Dendritic cell treated with granulocyte-macrophage colony-stimulating factor and Interleukin-4, amounts not matched to agents 40 ng/mL and 50 ng/mL, for 4 days (primary cell): ENCODE measurements around the gene RFX7.

Experiments
- H3K27ac Mint-ChIP-seq: one replicate; pipeline ENCODE4 v1.8.0; 2022; ENCODE audit warnings: mild to moderate bottlenecking, mixed read lengths
- H3K27me3 Mint-ChIP-seq: one replicate; pipeline ENCODE4 v1.8.0; 2022; ENCODE audit warnings: mild to moderate bottlenecking, mixed read lengths
- H3K36me3 Mint-ChIP-seq: one replicate; pipeline ENCODE4 v1.8.0; 2022; ENCODE audit warnings: low read depth, mixed read lengths
- H3K4me1 Mint-ChIP-seq: one replicate; pipeline ENCODE4 v1.8.0; 2022; ENCODE audit warnings: low read depth, mixed read lengths
- H3K4me3 Mint-ChIP-seq: one replicate; pipeline ENCODE4 v1.8.0; 2022; ENCODE audit warnings: mild to moderate bottlenecking, moderate library complexity, mixed read lengths
- H3K9me3 Mint-ChIP-seq: one replicate; pipeline ENCODE4 v1.8.0; 2022; ENCODE audit warnings: mixed read lengths
- intact Hi-C: fragments of 100-400 bp; cut with micrococcal nuclease; formaldehyde crosslinking; loops from one replicate; pipeline ENCODE4 v1.15.0; 2022

The RFX7 gene

DNA sequence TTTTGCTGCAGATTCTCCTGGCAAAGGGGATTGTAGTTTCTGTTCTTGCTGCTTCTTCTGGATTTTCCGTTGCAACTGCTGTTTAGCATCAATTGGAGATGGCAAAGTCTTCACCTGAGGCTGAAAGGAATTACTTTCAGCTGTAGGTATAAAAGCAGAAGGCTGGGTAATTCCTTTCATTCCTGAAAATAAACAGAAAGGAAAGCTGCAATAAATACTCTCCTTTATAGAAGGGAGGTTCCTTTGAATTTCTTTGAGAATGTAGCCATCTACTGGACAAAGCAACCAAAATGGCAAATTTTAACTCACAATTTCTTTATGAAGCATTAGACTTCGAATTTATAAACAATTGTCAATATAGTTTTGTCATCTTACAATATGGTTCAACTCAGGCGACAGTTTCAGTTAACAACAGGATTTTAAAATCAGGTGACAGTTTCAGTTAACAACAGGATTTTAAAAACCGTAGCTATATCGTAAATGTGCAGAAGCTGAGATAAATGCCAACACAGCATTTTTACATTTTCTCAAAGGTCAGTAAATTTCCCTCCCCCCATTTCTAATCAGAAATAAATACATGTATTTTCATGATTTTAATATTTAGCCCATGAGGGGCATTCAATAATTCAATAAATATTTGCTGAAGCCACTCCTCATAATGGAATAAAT is 145.3 kb downstream of the RFX7 start:
- H3K27ac Mint-ChIP-seq = no peak overlapping the region
- no peaks in the 10 kb centered on the region for H3K9me3 Mint-ChIP-seq
- intact Hi-C loops = no loop called here
- H3K4me1 Mint-ChIP-seq = no peaks in the 10 kb centered on the region
- no peaks in the 10 kb centered on the region for H3K27me3 Mint-ChIP-seq
- peaks cover 46% of the 10 kb centered on the region for H3K36me3 Mint-ChIP-seq
- H3K4me3 Mint-ChIP-seq = no peak overlapping the region

DNA sequence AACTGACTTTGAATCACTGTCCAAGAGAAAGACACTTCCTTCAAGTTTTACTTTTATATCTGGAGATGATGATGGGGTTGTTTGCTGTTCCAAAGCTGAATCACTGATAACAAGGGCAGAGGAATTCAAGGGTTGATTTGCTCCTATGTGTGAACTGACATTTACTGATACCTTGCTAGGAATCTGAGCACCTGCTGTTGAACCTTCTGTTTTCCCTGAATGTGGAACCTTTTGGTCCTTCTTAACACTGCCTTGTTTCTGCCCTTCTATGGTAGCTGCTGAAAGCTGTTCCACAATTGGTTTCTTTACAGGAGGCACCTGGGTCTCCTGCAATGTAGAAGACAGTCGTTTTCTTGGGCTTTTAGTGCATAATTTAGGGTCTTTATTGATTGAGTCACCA is 148.3 kb downstream of the RFX7 start:
- Mint-ChIP-seq H3K4me3 (no peak overlapping the region), H3K9me3 (no peaks in the 10 kb centered on the region), H3K27me3 (no peaks in the 10 kb centered on the region), H3K27ac (no peak overlapping the region), H3K4me1 (no peaks in the 10 kb centered on the region), H3K36me3 (peaks cover 40% of the 10 kb centered on the region)
- intact Hi-C loops = no loop called here

DNA sequence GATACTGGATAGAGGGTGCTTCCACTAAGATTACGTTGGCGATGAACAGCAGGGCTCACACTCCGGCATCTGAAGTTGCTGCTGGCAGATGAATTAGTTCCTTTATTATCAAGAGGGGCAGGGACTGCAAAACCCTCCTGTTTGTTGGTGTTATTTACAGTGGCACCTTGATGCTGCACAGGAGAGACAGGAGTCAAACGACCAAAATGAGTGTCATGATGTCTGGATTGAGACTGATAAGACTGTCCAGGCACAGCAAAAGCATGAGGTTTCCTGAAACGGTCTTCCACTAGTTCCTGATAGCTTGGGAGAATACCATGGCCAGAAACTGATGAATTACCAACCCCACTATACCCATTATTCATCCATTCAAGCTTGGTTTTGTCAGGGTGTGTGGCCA is 149.5 kb downstream of the RFX7 start:
- H3K27ac Mint-ChIP-seq = no peak overlapping the region
- H3K9me3 Mint-ChIP-seq = no peaks in the 10 kb centered on the region
- H3K27me3 Mint-ChIP-seq = no peaks in the 10 kb centered on the region
- no peaks in the 10 kb centered on the region for H3K4me1 Mint-ChIP-seq
- H3K4me3 Mint-ChIP-seq = no peak overlapping the region
- H3K36me3 Mint-ChIP-seq = peaks cover 40% of the 10 kb centered on the region
- intact Hi-C loops = no loop called here

DNA sequence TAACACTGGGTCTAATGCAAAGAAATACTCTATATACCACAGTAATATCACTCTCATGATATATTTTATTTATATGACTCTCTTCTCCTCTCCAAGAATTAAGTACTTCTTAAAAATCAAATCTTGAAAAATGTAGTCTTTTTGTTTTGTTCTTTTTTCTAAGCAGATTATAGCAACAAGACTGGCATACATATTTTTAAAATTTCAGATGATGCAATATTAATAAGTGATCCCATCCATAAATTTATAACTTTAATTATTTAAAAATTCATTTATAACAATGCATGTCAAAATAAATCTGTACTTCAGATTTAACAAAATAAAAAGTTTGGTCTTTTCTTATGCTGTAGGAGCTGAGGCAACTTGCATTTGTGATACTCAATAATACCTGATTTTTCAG is 155.3 kb downstream of the RFX7 start:
- Mint-ChIP-seq H3K4me3 (no peak overlapping the region), H3K4me1 (peaks cover 13% of the 10 kb centered on the region), H3K27me3 (no peaks in the 10 kb centered on the region), H3K36me3 (peaks cover under 1% of the 10 kb centered on the region), H3K9me3 (no peaks in the 10 kb centered on the region), H3K27ac (no peak overlapping the region)
- intact Hi-C loops = no loop called here

DNA sequence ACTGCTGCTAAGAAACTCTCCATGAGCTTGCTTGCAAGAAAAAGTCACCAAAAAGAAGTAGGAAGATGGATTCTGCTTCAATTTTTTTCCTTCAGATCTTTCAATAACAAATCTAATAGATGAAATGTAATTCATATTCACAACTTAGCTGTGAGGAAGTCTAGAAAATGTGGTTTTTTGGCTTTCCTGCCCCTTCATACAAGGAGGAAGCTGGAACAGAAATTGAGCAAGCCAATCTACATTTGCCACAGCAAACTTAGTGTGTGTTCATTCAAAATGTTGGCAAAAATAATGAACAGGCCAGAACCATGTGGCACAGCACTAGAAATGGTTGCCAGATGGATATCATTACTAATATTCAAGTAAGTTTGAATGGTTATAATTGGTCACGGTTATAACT is 157.1 kb downstream of the RFX7 start:
- no peaks in the 10 kb centered on the region for H3K27me3 Mint-ChIP-seq
- no peaks in the 10 kb centered on the region for H3K36me3 Mint-ChIP-seq
- intact Hi-C loops = no loop called here
- no peaks in the 10 kb centered on the region for H3K9me3 Mint-ChIP-seq
- H3K27ac Mint-ChIP-seq = no peak overlapping the region
- H3K4me3 Mint-ChIP-seq = no peak overlapping the region
- H3K4me1 Mint-ChIP-seq = peaks cover 13% of the 10 kb centered on the region

DNA sequence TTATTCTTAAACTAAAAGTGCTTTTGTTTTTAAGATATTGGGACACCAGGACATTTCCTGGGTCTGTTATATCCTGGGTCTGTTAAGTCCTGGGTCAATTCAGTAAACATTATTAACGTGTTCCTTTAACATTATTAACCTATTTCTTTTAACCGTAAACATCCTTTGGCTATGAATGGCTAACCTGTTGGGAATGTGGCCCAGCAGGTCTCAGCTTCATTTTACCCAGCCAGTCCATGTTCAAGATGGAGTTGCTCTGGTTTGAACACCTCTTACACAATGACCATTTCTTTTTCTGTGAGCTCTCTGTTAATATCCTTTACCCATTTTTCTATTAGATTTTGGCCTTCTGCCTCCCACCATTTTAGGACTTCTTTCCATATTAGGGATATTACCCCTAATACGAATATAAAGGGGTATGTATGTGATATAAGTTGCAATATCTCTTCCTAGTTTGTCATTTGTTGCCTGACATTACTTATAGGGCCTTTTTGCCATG is 161.4 kb downstream of the RFX7 start:
- intact Hi-C loops = no loop called here
- Mint-ChIP-seq H3K9me3 (no peaks in the 10 kb centered on the region), H3K27me3 (no peaks in the 10 kb centered on the region), H3K27ac (no peak overlapping the region), H3K36me3 (no peaks in the 10 kb centered on the region), H3K4me1 (peaks cover 6% of the 10 kb centered on the region), H3K4me3 (no peak overlapping the region)

DNA sequence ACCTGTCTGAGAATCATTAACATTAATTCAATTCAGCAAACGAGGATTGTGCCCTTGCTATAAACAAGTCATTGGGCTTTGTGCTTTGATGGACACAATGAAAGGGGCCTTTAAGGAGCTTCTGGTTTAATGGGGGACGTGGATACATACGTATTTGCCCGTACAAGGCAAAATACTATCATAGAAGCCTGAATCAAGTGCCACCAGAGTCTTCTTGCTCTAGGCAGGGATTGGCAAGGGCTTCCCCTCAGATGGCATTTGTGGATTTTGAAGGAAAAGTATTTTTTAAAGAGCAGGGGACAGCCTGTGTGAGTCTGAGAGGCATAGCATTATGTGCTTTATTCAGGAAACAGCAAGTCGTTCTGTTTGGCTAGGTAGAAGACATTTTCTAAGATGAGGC is 166.6 kb downstream of the RFX7 start:
- no peaks in the 10 kb centered on the region for H3K27me3 Mint-ChIP-seq
- no peak overlapping the region for H3K27ac Mint-ChIP-seq
- peaks cover 2% of the 10 kb centered on the region for H3K9me3 Mint-ChIP-seq
- intact Hi-C loops = no loop called here
- H3K4me3 Mint-ChIP-seq = no peak overlapping the region
- H3K4me1 Mint-ChIP-seq = no peaks in the 10 kb centered on the region
- no peaks in the 10 kb centered on the region for H3K36me3 Mint-ChIP-seq

DNA sequence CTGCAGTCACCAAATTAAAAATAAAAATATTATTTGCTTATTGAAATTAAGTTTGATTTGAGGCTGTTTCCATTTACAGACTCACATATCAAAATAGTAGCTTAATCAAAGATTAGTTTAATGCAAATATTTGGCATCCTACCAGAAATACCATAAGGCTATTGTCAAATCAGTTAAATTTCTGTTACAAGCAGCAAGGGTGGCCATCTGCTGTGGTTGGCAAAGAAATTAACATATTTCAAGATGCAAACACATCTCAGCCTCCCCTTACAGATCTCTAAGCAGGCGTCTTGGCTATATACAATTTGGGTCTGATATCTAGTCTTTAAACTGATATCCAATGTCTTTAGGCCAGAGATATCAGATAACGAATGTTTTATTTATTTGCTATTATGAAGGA is 167.0 kb downstream of the RFX7 start:
- no peaks in the 10 kb centered on the region for H3K4me1 Mint-ChIP-seq
- no peaks in the 10 kb centered on the region for H3K27me3 Mint-ChIP-seq
- H3K36me3 Mint-ChIP-seq = no peaks in the 10 kb centered on the region
- H3K9me3 Mint-ChIP-seq = peaks cover 6% of the 10 kb centered on the region
- H3K4me3 Mint-ChIP-seq = no peak overlapping the region
- intact Hi-C loops = no loop called here
- H3K27ac Mint-ChIP-seq = no peak overlapping the region

DNA sequence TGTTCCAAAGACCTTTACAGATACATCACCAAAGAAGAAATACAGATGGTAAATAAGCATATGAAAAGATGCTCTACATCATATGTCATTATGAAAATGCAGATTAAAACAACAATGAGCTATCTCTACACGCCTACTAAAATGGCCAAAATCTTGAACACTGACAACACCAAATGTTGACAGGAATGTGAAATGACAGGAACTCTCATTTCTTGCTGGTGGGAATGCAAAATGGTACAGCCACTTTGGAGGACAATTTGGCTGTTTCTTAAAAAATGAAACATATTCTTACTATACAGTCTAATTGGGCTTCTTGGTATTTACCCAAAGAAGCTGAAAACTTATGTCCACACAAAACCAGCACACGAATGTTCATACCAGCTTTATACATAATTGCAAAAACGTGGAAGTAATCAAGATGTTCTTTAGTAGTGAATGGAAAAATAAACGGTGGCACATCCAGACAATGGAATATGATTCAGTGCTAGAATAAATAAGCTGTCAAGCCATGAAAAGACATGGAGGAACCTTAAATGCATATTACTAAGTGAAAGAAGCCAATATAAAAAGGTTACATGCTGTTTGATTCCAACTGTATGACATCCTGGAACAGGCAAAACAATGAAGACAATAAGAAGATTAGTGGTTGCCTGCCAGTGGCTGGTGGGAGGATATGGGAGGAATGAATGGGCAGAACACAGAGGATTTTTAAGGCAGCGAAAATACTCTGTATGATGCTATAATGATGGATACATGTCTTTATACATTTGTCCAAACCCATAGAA is 169.0 kb downstream of the RFX7 start:
- H3K4me3 Mint-ChIP-seq = no peak overlapping the region
- intact Hi-C loops = no loop called here
- H3K4me1 Mint-ChIP-seq = no peaks in the 10 kb centered on the region
- no peaks in the 10 kb centered on the region for H3K36me3 Mint-ChIP-seq
- H3K27ac Mint-ChIP-seq = no peak overlapping the region
- peaks cover 20% of the 10 kb centered on the region for H3K9me3 Mint-ChIP-seq
- H3K27me3 Mint-ChIP-seq = no peaks in the 10 kb centered on the region

DNA sequence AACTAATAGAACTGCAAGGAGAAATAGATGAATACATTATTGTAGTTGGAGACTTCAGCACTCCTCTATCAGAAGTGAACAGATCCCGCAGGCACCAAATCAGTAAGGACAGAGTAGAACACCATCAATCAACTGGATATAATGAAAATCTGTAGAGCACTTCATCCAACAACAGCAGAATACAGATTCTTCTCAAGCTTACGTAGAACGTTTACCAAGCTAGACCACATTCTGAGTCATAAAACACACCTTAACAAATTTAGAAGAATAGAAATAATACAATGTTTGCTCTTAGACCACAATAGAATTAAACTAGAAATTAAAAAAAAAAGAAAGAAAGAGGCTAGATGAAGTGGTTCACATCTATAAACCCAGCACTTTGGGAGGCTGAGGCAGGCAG is 179.5 kb downstream of the RFX7 start:
- intact Hi-C loops = no loop called here
- no peaks in the 10 kb centered on the region for H3K36me3 Mint-ChIP-seq
- H3K4me3 Mint-ChIP-seq = no peak overlapping the region
- no peaks in the 10 kb centered on the region for H3K27me3 Mint-ChIP-seq
- H3K27ac Mint-ChIP-seq = no peak overlapping the region
- no peaks in the 10 kb centered on the region for H3K4me1 Mint-ChIP-seq
- H3K9me3 Mint-ChIP-seq = no peaks in the 10 kb centered on the region

DNA sequence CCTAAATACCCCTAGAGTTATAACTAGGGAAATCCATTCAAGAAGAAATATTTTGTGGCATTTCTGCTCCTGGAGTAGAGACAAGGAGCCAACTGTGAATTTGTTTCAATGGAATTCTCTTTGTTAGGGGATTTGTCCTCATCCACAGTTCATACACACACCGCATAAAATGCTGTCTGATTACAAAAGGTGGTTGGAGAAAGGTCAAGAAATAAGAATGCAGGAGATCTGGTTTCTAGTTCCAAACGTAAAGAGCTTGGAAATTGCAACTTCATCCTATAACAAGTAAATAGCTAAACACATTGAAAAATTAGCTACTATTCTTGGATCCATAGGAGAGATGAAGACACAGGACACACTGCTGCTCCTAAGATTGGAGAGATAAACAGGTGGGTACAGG is 184.0 kb downstream of the RFX7 start:
- H3K4me1 Mint-ChIP-seq = no peaks in the 10 kb centered on the region
- no peaks in the 10 kb centered on the region for H3K9me3 Mint-ChIP-seq
- no peak overlapping the region for H3K4me3 Mint-ChIP-seq
- no peaks in the 10 kb centered on the region for H3K27me3 Mint-ChIP-seq
- H3K27ac Mint-ChIP-seq = no peak overlapping the region
- H3K36me3 Mint-ChIP-seq = no peaks in the 10 kb centered on the region
- intact Hi-C loops = no loop called here

DNA sequence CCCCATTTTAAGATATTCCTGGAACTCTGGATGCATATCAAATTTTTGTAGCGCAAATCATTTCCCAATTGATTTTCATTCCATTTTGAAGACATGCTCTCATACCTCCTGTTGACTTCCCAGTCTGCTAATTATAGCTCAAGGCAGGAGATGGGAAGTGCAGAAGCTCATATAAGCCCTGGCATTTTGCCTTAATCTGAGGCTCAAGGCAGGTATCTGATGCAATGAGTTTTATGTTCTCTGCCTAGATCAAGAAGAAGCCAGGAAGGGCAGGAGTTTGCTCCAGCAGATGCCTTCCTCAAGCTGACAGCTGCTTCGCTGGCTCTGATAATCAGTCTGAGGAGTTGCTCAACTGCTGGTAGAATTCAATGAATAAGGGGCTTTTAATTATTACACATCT is 184.7 kb downstream of the RFX7 start:
- intact Hi-C loops = no loop called here

DNA sequence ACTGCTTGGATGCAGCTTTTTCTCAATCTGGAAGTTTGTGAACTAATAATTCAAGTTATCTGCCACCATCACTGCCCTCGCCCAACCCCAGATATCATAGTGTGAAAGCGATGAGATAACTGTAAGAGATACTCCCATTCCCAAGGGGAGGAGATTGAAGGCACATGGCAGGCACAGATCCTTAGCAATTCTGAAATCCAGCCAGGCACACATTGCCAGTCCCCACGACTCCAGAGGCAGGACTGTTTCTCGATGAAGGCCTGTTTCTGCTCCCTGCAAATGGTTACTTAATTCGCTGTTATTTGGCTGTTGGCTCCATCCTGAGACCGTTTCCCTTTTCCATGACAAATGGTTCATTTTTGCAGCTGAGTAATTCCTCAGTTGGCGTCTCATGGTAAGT is 187.1 kb downstream of the RFX7 start:
- no peaks in the 10 kb centered on the region for H3K9me3 Mint-ChIP-seq

More for the DNA sequence above, 184.7 kb downstream of the RFX7 start:
- H3K9me3 Mint-ChIP-seq = no peaks in the 10 kb centered on the region
- H3K4me3 Mint-ChIP-seq = no peak overlapping the region
- no peaks in the 10 kb centered on the region for H3K4me1 Mint-ChIP-seq
- no peaks in the 10 kb centered on the region for H3K27me3 Mint-ChIP-seq
- no peak overlapping the region for H3K27ac Mint-ChIP-seq
- H3K36me3 Mint-ChIP-seq = no peaks in the 10 kb centered on the region

DNA sequence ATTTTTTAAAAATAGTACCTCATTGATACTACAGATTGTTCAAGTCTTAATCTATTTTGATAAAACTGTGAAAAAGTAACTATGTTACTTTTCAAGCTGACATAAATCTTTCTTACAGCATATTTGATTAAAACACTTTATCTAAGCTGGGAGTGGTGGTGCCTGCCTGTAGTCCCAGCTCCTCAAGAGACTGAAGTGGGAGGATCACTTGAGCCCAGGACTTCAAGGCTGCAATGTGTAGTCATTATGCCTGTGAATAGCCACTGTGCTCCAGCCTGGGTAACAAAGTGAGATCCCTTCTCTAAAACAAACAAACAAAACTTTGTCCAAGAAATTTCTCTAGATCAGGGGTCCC is 190.7 kb downstream of the RFX7 start:
- no peak overlapping the region for H3K4me3 Mint-ChIP-seq
- no peaks in the 10 kb centered on the region for H3K36me3 Mint-ChIP-seq
- intact Hi-C loops = no loop called here

More for the DNA sequence above, 187.1 kb downstream of the RFX7 start:
- Mint-ChIP-seq H3K27me3 (no peaks in the 10 kb centered on the region), H3K36me3 (no peaks in the 10 kb centered on the region), H3K27ac (no peak overlapping the region), H3K4me3 (no peak overlapping the region), H3K4me1 (no peaks in the 10 kb centered on the region)
- intact Hi-C loops = no loop called here

More for the DNA sequence above, 190.7 kb downstream of the RFX7 start:
- H3K4me1 Mint-ChIP-seq = no peaks in the 10 kb centered on the region
- peaks cover 1% of the 10 kb centered on the region for H3K27me3 Mint-ChIP-seq
- no peak overlapping the region for H3K27ac Mint-ChIP-seq
- H3K9me3 Mint-ChIP-seq = no peaks in the 10 kb centered on the region
